HCT116 (cell line): Measurements from ENCODE around the gene TBC1D2B. TPM values are rescaled to one million over a fixed set of nuclear protein-coding genes. Genes with fewer than 3 reads are reported as not detected.

Experiments used
- ATAC-seq: fragments of 200-7000 bp; cut with Tn5 transposase; 2 replicates; pipeline ENCODE4 v1.9.1; 2020; ENCODE audit warnings: mild to moderate bottlenecking, moderate library complexity
- BruUV-seq: library from RNA; stranded (reverse); fragments of 400-500 nt; replicated peaks from 2 replicates; lab custom pipeline; 2021; lab: Mats Ljungman, UMichigan
- CTCF ChIA-PET: fragments of 300-600 bp; sonication (Branson Sonifier 250); formaldehyde crosslinking; loops from one replicate; lab custom pipeline; 2021; ENCODE audit warnings: antibody characterized with exemption; lab: Charles Lee
- POLR2A ChIA-PET: fragments of 300-600, 350-600 bp; sonication (Branson Sonifier 250); formaldehyde crosslinking; loops from one replicate; lab custom pipeline; 2021; ENCODE audit warnings: antibody characterized with exemption; lab: Charles Lee
- RAD21 ChIA-PET, 2 experiments: fragments of 300-600 bp; sonication (Branson Sonifier 250); formaldehyde crosslinking; loops; one replicate each; lab custom pipeline; 2023; ENCODE audit warnings: low total read pairs in 2 of 2; ENCODE audit not compliant: uncharacterized antibody in 2 of 2, unreplicated experiment in 2 of 2, low non-redundant PET in 1 of 2; lab: Charles Lee
- DNase-seq: peaks from one replicate; pipeline ENCODE4 v3.0.0-alpha.2; 2010; ENCODE audit warnings: low read depth, low spot score
- H2AFZ ChIP-seq: fragments of 200-600 bp; shearing (Covaris generic), sonication (generic); 2 replicates; pipeline ENCODE4 v1.6.1; 2017; ENCODE audit warnings: low read depth, mixed run types, mixed read lengths, antibody characterized with exemption, low read length; ENCODE audit not compliant: poor library complexity, severe bottlenecking
- H3K27ac ChIP-seq: 2 replicates; pipeline ENCODE4 v1.5.1; 2012; ENCODE audit warnings: low read depth, low read length
- H3K27me3 ChIP-seq: fragments of 200-600 bp; sonication (generic); 2 replicates; pipeline ENCODE4 v1.6.1; 2016; ENCODE audit warnings: mixed run types, low read length, mixed read lengths; ENCODE audit not compliant: insufficient read depth
- H3K36me3 ChIP-seq, 2 experiments: fragments of 200-500 bp in 1 of 2; fragments of 200-600 bp in 1 of 2; sonication (Bioruptor generic) in 1 of 2; sonication (generic) in 1 of 2; 2 replicates each; pipeline versions ENCODE4 v1.5.1 to v1.6.1; 2014 to 2016; ENCODE audit warnings: low read length in 2 of 2, inconsistent platforms in 1 of 2, mixed read lengths in 1 of 2, mixed run types in 1 of 2; ENCODE audit not compliant: insufficient read depth in 2 of 2, control insufficient read depth in 1 of 2
- H3K4me1 ChIP-seq, 2 experiments: fragments of 200-600 bp in 1 of 2; sonication (generic) in 1 of 2; 2 replicates each; pipeline versions ENCODE4 v1.5.1 to v1.6.1; 2012 to 2017; ENCODE audit warnings: low read length in 2 of 2, inconsistent platforms in 1 of 2, mild to moderate bottlenecking in 1 of 2, mixed read lengths in 1 of 2, mixed run types in 1 of 2, moderate library complexity in 1 of 2; ENCODE audit not compliant: insufficient read depth in 2 of 2, control insufficient read depth in 1 of 2
- H3K4me2 ChIP-seq: fragments of 200-600 bp; sonication (generic); 2 replicates; pipeline ENCODE4 v1.6.1; 2017; ENCODE audit warnings: mixed run types, low read length, mixed read lengths
- H3K4me3 ChIP-seq, 2 experiments: fragments of 200-600 bp in 1 of 2; sonication (generic) in 1 of 2; replicated peaks in 1 of 2; 2 replicates each; pipeline ENCODE4 v1.5.1; 2011 to 2016; ENCODE audit warnings: low read length in 2 of 2, control low read depth in 1 of 2, low read depth in 1 of 2, mild to moderate bottlenecking in 1 of 2, mixed read lengths in 1 of 2, mixed run types in 1 of 2
- H3K79me2 ChIP-seq: fragments of 200-600 bp; sonication (generic); 2 replicates; pipeline ENCODE4 v1.6.1; 2017; ENCODE audit warnings: mild to moderate bottlenecking, mixed run types, low read length, moderate library complexity, mixed read lengths; ENCODE audit not compliant: insufficient read depth
- H3K9ac ChIP-seq: fragments of 200-600 bp; sonication (generic); 2 replicates; pipeline ENCODE4 v1.6.1; 2016; ENCODE audit warnings: low read length, mixed read lengths
- H3K9me2 ChIP-seq: fragments of 200-600 bp; sonication (generic), shearing (Covaris generic); 2 replicates; pipeline ENCODE4 v1.6.1; 2017; ENCODE audit warnings: mixed run types, mild to moderate bottlenecking, moderate library complexity; ENCODE audit not compliant: insufficient read depth
- H3K9me3 ChIP-seq, 2 experiments: fragments of 200-500 bp in 1 of 2; fragments of 200-600 bp in 1 of 2; sonication (Bioruptor generic) in 1 of 2; sonication (generic) in 1 of 2; 2 replicates each; pipeline ENCODE4 v1.6.1; 2014 to 2017; ENCODE audit warnings: low read length in 2 of 2, mixed read lengths in 2 of 2, inconsistent platforms in 1 of 2, low read depth in 1 of 2, mild to moderate bottlenecking in 1 of 2, mixed run types in 1 of 2, moderate library complexity in 1 of 2; ENCODE audit not compliant: control insufficient read depth in 1 of 2, insufficient read depth in 1 of 2
- H4K20me1 ChIP-seq: fragments of 200-600 bp; sonication (generic), shearing (Covaris generic); 2 replicates; pipeline ENCODE4 v1.6.1; 2017; ENCODE audit warnings: mixed run types, mild to moderate bottlenecking, moderate library complexity; ENCODE audit not compliant: insufficient read depth
- CTCF ChIP-seq, 3 experiments: fragments of 200-600 bp in 1 of 3; sonication (generic) in 1 of 3; IDR thresholded peaks in 2 of 3; conservative IDR thresholded peaks in 1 of 3; 2 replicates each; pipeline ENCODE4 v1.5.1; 2012 to 2017; ENCODE audit warnings: low read depth in 2 of 3, low read length in 2 of 3, antibody characterized with exemption in 1 of 3, borderline replicate concordance in 1 of 3, control low read depth in 1 of 3, mild to moderate bottlenecking in 1 of 3, mixed read lengths in 1 of 3, mixed run types in 1 of 3, moderate library complexity in 1 of 3; ENCODE audit not compliant: insufficient read depth in 1 of 3
- ELF1 ChIP-seq: IDR thresholded peaks from 2 replicates; pipeline ENCODE4 v1.6.1; 2012; ENCODE audit warnings: low read depth, borderline replicate concordance
- EZH2phosphoT487 ChIP-seq: fragments of 200-600 bp; IDR thresholded peaks from 2 replicates; pipeline ENCODE4 v1.6.1; 2018; ENCODE audit warnings: antibody characterized with exemption, borderline replicate concordance
- MAX ChIP-seq: IDR thresholded peaks from 2 replicates; pipeline ENCODE4 v1.6.1; 2012
- POLR2AphosphoS5 ChIP-seq: IDR thresholded peaks from 2 replicates; pipeline ENCODE4 v1.6.1; 2011; ENCODE audit warnings: mild to moderate bottlenecking, low read depth, low read length, moderate library complexity
- RAD21 ChIP-seq: IDR thresholded peaks from 2 replicates; pipeline ENCODE4 v1.6.1; 2012; ENCODE audit warnings: low read depth, mild to moderate bottlenecking
- SIN3A ChIP-seq: IDR thresholded peaks from 2 replicates; pipeline ENCODE4 v1.6.1; 2012; ENCODE audit warnings: low read depth
- SP1 ChIP-seq: IDR thresholded peaks from 2 replicates; pipeline ENCODE4 v1.6.1; 2012; ENCODE audit warnings: low read depth
- TCF7L2 ChIP-seq: IDR thresholded peaks from 2 replicates; pipeline ENCODE4 v1.7.0; 2011; ENCODE audit warnings: borderline replicate concordance, inconsistent platforms; ENCODE audit not compliant: insufficient read depth, insufficient read length; ENCODE audit errors: extremely low read depth
- ZBTB33 ChIP-seq: IDR thresholded peaks from 2 replicates; pipeline ENCODE4 v1.6.1; 2011; ENCODE audit warnings: mild to moderate bottlenecking, low read length, moderate library complexity; ENCODE audit not compliant: insufficient replicate concordance; ENCODE audit errors: extremely low read depth
- ZNF274 ChIP-seq: fragments of 200-500 bp; sonication (Bioruptor generic); IDR thresholded peaks from 2 replicates; pipeline ENCODE4 v1.6.1; 2014; ENCODE audit warnings: mild to moderate bottlenecking, low read depth, low read length, inconsistent platforms
- intact Hi-C: fragments of 100-400 bp; cut with micrococcal nuclease; formaldehyde crosslinking; loops from 2 replicates; pipeline ENCODE4 v1.10.0; 2022
- total RNA-seq: library from RNA; stranded (reverse); gene quantifications from one replicate; pipeline ENCODE4 v1.2.1, GENCODE V29; 2021; ENCODE audit not compliant: unreplicated experiment

TBC1D2B gene
- total RNA-seq, 1 experiment from 2014 or later: 16.6 TPM

GRCh38 chr15:78048628-78048920 lies 28.9 kb downstream of the TBC1D2B start:
- Histone ChIP-seq H3K79me2 (no peaks in the 10 kb centered on the region), H4K20me1 (no peaks in the 10 kb centered on the region), H3K4me2 (no peak overlapping the region), H2AFZ (no peak overlapping the region), H3K4me3 (no peak overlapping the region), H3K9me3 (no peaks in the 10 kb centered on the region), H3K4me1 (peaks cover 7 to 8% of the 10 kb centered on the region in 2 experiments), H3K9me2 (no peaks in the 10 kb centered on the region), H3K36me3 (no peaks in the 10 kb centered on the region; a peak in 1 of 4 replicates), H3K27me3 (no peaks in the 10 kb centered on the region), H3K9ac (no peak overlapping the region), H3K27ac (no peak overlapping the region)
- intact Hi-C loops: no loop called here
- ChIA-PET POLR2A (no interaction called here), RAD21 (no interaction called here), CTCF (no interaction called here)
- DNase-seq: no peak
- TF ChIP-seq RAD21: no peak
- no peak for TF ChIP-seq MAX
- TF ChIP-seq CTCF (IDR thresholded peaks at IDR 0.05 in 2 of 3, conservative IDR thresholded peaks at IDR 0.05 in 1 of 3; ENCODE audit: borderline replicate concordance in 1 of 3, insufficient read depth in 1 of 3, low read depth in 2 of 3, low read length in 2 of 3): no peak
- TF ChIP-seq SP1: no peak
- TF ChIP-seq ZNF274: no peak
- no peak for TF ChIP-seq TCF7L2
- TF ChIP-seq POLR2AphosphoS5: no peak
- no peak for TF ChIP-seq EZH2phosphoT487
- no peak for TF ChIP-seq ZBTB33
- TF ChIP-seq ELF1: no peak
- TF ChIP-seq SIN3A: no peak
- no TSS peak for BruUV-seq
- no peak for ATAC-seq
